ENCODE data around the gene SMAD5.

SMAD5 gene

DNA sequence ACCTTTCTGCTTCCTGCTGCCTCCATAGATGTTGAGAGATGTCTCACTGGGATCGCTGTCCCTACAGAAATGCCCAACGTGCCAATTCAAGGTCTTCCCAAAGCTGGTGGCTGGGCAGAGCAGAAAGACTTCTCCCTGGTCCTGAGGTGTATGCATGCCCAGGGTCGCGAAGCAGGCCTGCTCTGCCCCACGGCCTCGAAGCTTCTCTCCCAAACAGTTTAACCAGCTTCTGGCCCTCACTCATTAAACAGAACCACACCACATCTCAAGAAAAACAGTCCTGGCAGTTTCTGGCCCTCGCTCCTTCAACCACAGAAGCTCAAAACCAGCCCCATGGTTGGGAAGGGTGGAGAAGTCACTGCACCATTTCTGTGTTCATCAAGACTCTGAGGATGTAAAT, 75.0 kb downstream of the SMAD5 start:
- no peaks in the 10 kb centered on the region for H3K9me3 ChIP-seq (ENCODE audit: low read depth, low read length)
- no peak overlapping the region for H3K9ac ChIP-seq (ENCODE audit: insufficient read length)
- H3K36me3 ChIP-seq (ENCODE audit: insufficient read depth, low read length): no peaks in the 10 kb centered on the region
- no peak overlapping the region for H3K4me3 ChIP-seq
- no peak overlapping the region for H3K27ac ChIP-seq
- no peak for DNase-seq (ENCODE audit: low read depth, low spot score)
- no peak for TF ChIP-seq FOXP2 (optimal IDR thresholded peaks at IDR 0.05; ENCODE audit: control extremely low read depth, extremely low read length, insufficient read depth)
- TF ChIP-seq POLR2AphosphoS5 (IDR thresholded peaks at IDR 0.05; ENCODE audit: borderline replicate concordance, low read depth, low read length): no peak
- TF ChIP-seq EZH2 (IDR thresholded peaks at IDR 0.05): no peak

GRCh38 chr5:136208916-136209315, 76.3 kb downstream of the SMAD5 start:
- no peak overlapping the region for H3K27ac ChIP-seq
- H3K36me3 ChIP-seq (ENCODE audit: insufficient read depth, low read length): no peaks in the 10 kb centered on the region
- no peak for DNase-seq (ENCODE audit: low read depth, low spot score)
- no peaks in the 10 kb centered on the region for H3K9me3 ChIP-seq (ENCODE audit: low read depth, low read length)
- no peak overlapping the region for H3K9ac ChIP-seq (ENCODE audit: insufficient read length)
- TF ChIP-seq FOXP2 (optimal IDR thresholded peaks at IDR 0.05; ENCODE audit: control extremely low read depth, extremely low read length, insufficient read depth) (no peak), EZH2 (IDR thresholded peaks at IDR 0.05) (no peak)
- H3K4me3 ChIP-seq: no peak overlapping the region

DNA sequence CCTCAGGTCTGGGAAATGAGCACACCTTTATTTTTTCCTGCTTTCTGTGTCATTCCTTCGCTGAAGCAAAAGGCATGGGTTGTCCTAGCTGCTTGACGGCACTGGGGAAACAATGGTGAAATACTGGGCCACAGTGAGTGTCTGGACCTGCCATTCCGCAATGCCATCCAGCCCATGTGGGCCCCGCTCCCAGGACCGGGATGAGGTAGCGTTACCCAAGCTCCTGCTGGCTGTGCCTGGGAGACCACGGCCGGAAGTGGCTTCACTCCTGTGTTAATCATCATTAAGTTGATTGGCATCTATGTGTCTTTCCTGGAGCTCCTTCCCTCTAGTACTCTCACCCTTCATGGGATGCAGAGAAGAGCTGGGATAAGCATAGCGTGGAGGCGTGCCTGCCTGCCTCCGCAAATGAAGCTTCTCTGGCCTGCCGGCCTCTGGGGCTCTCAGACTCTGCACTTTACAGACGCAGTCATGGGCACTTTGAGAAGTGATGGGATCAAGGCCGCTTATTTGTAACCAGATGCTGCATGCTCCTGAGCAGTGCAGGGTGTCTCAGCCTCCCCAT, 76.8 kb downstream of the SMAD5 start:
- no peak overlapping the region for H3K9ac ChIP-seq (ENCODE audit: insufficient read length)
- no peak overlapping the region for H3K4me3 ChIP-seq
- DNase-seq (ENCODE audit: low read depth, low spot score): no peak
- no peak overlapping the region for H3K27ac ChIP-seq
- H3K36me3 ChIP-seq (ENCODE audit: insufficient read depth, low read length): no peaks in the 10 kb centered on the region
- no peaks in the 10 kb centered on the region for H3K9me3 ChIP-seq (ENCODE audit: low read depth, low read length)
- TF ChIP-seq POLR2AphosphoS5 (IDR thresholded peaks at IDR 0.05; ENCODE audit: borderline replicate concordance, low read depth, low read length) (no peak), FOXP2 (optimal IDR thresholded peaks at IDR 0.05; ENCODE audit: control extremely low read depth, extremely low read length, insufficient read depth) (no peak), EZH2 (IDR thresholded peaks at IDR 0.05) (no peak)

GRCh38 chr5:136210259-136210658, 77.6 kb downstream of the SMAD5 start:
- Histone ChIP-seq H3K4me3 (no peak overlapping the region), H3K9me3 (ENCODE audit: low read depth, low read length) (no peaks in the 10 kb centered on the region), H3K27ac (no peak overlapping the region), H3K36me3 (ENCODE audit: insufficient read depth, low read length) (no peaks in the 10 kb centered on the region), H3K9ac (ENCODE audit: insufficient read length) (no peak overlapping the region)
- DNase-seq (ENCODE audit: low read depth, low spot score): no peak
- TF ChIP-seq POLR2AphosphoS5 (IDR thresholded peaks at IDR 0.05; ENCODE audit: borderline replicate concordance, low read depth, low read length): no peak
- TF ChIP-seq FOXP2 (optimal IDR thresholded peaks at IDR 0.05; ENCODE audit: control extremely low read depth, extremely low read length, insufficient read depth): no peak
- TF ChIP-seq EZH2 (IDR thresholded peaks at IDR 0.05): no peak

DNA sequence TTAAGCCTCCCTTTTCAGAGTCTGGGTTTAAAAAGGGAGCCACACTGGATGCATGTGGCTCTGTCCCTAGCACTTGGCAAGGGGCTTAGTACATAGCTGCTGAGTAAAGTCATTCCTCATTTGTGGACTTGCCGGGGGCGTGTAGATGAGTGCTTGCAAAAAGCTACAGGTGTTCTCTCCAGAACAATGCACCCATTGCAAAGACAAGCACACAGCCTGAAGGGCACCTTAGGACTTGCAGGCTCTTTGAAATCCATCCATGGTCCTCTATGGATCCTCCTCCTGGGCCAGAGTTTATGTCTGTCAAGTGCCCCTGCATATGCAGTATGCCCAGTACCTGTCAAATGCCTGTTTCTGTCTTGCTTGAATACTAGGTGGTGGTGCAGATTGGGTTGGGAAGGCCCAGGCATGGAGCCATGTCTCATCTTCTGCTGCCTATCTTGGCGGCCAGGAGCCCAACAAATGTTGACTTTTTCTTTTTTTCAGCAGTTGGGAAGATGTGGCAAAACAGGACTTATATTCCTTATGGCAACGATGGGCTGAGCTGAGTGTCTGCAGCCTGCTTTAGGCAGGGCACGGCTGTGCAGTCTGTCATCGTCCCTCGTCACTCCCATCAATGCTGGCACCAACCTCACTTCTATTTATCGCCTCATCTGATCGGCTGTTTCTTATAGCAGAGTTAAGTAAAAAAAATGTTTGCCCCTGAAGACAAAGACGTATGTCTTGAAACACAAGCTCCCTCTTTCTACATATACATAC, 78.8 kb downstream of the SMAD5 start:
- no peak overlapping the region for H3K27ac ChIP-seq
- no peak overlapping the region for H3K4me3 ChIP-seq
- H3K36me3 ChIP-seq (ENCODE audit: insufficient read depth, low read length): no peaks in the 10 kb centered on the region
- no peak overlapping the region for H3K9ac ChIP-seq (ENCODE audit: insufficient read length)
- no peak for TF ChIP-seq EZH2 (IDR thresholded peaks at IDR 0.05)
- TF ChIP-seq FOXP2 (optimal IDR thresholded peaks at IDR 0.05; ENCODE audit: control extremely low read depth, extremely low read length, insufficient read depth): no peak
- TF ChIP-seq POLR2AphosphoS5 (IDR thresholded peaks at IDR 0.05; ENCODE audit: borderline replicate concordance, low read depth, low read length): no peak
- H3K9me3 ChIP-seq (ENCODE audit: low read depth, low read length): no peaks in the 10 kb centered on the region
- DNase-seq (ENCODE audit: low read depth, low spot score): no peak

GRCh38 chr5:136212252-136212721, 79.6 kb downstream of the SMAD5 start:
- no peak for TF ChIP-seq FOXP2 (optimal IDR thresholded peaks at IDR 0.05; ENCODE audit: control extremely low read depth, extremely low read length, insufficient read depth)
- TF ChIP-seq EZH2 (IDR thresholded peaks at IDR 0.05): no peak
- no peak for TF ChIP-seq POLR2AphosphoS5 (IDR thresholded peaks at IDR 0.05; ENCODE audit: borderline replicate concordance, low read depth, low read length)
- Histone ChIP-seq H3K4me3 (no peak overlapping the region), H3K36me3 (ENCODE audit: insufficient read depth, low read length) (no peaks in the 10 kb centered on the region), H3K27ac (no peak overlapping the region), H3K9ac (ENCODE audit: insufficient read length) (no peak overlapping the region), H3K9me3 (ENCODE audit: low read depth, low read length) (no peaks in the 10 kb centered on the region)
- peak; percentile 3 for DNase-seq (ENCODE audit: low read depth, low spot score)

DNA sequence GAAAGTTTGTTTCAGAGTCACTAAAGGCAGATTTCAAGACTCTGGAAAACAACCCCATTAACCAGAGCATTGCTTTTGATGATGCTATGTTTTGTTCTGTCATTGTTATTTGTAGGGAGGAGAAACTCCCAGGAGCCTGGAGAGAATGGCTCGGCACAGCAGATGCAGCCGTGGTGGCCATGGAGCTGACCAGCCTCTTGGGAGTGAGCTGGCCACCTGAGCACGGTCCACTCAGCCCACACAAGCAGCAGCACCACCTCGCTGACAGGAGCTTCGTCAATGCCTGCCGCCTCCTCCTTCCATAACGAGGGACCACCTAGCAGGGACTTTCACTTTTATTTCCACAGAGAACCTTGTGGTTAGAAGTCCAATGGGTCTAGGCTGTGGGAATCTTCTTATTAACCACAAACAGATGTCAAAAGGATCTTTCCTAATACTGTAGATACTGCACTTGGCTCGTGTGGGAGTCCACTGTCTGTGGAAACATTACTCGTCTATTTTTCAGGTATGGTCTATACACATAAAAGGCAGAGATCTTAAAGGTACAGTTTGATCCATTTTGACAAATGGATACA, 81.4 kb downstream of the SMAD5 start:
- H3K36me3 ChIP-seq (ENCODE audit: insufficient read depth, low read length): no peaks in the 10 kb centered on the region
- TF ChIP-seq FOXP2 (optimal IDR thresholded peaks at IDR 0.05; ENCODE audit: control extremely low read depth, extremely low read length, insufficient read depth): no peak
- DNase-seq (ENCODE audit: low read depth, low spot score): no peak
- no peak overlapping the region for H3K4me3 ChIP-seq
- no peaks in the 10 kb centered on the region for H3K9me3 ChIP-seq (ENCODE audit: low read depth, low read length)
- no peak overlapping the region for H3K27ac ChIP-seq
- no peak overlapping the region for H3K9ac ChIP-seq (ENCODE audit: insufficient read length)

- DNase-seq (ENCODE audit: low read depth, low spot score): no peak
Observed at GRCh38 chr5:136215812-136216211, 83.2 kb downstream of the SMAD5 start.

More at GRCh38 chr5:136215812-136216211, 83.2 kb downstream of the SMAD5 start:
- no peak for TF ChIP-seq POLR2AphosphoS5 (IDR thresholded peaks at IDR 0.05; ENCODE audit: borderline replicate concordance, low read depth, low read length)
- no peak for TF ChIP-seq FOXP2 (optimal IDR thresholded peaks at IDR 0.05; ENCODE audit: control extremely low read depth, extremely low read length, insufficient read depth)
- no peak overlapping the region for H3K4me3 ChIP-seq
- no peak overlapping the region for H3K27ac ChIP-seq
- H3K36me3 ChIP-seq (ENCODE audit: insufficient read depth, low read length): no peaks in the 10 kb centered on the region
- H3K9ac ChIP-seq (ENCODE audit: insufficient read length): no peak overlapping the region
- H3K9me3 ChIP-seq (ENCODE audit: low read depth, low read length): no peaks in the 10 kb centered on the region
